Measurements from ENCODE around the gene NTN5. TPM values are rescaled to one million over a fixed set of nuclear protein-coding genes. Genes with fewer than 3 reads are reported as not detected.
"Not testable (repeated sequence)": the region's sequence is repeated elsewhere in the genome, so short reads cannot be mapped to it uniquely, and the experiment has no call there.

The NTN5 gene
- total RNA-seq = 1 to 10 TPM; 1.9 to 2.1 TPM

- Mint-ChIP-seq H3K36me3 (ENCODE audit: insufficient read depth in 2 of 2) (peaks cover 0 to 2% of the 10 kb centered on the region in 2 donors), H3K27ac (no peak within 1 kb of the TSS), H3K27me3 (ENCODE audit: low read depth) (no peaks in the 10 kb centered on the region), H3K9me3 (peaks cover 0 to 6% of the 10 kb centered on the region in 2 donors), H3K4me3 (no peak within 1 kb of the TSS), H3K4me1 (ENCODE audit: low read depth) (peaks cover 5% of the 10 kb centered on the region)
- no peak for DNase-seq
- ATAC-seq (replicated peaks in 1 of 2) = no peak
Measured at GRCh38 chr19:48672994-48673393, at the start of gene NTN5. TSS of gene NTN5 (minus strand) at chr19:48673017. CDS start at chr19:48670986, 2,031 bp downstream.

- ATAC-seq (replicated peaks in 1 of 2) = no peak
- Mint-ChIP-seq H3K9me3 (peaks cover 6 to 11% of the 10 kb centered on the region in 2 donors), H3K4me3 (peak overlapping the region in 1 of 2 donors; percentile 98), H3K27ac (no peak overlapping the region), H3K36me3 (ENCODE audit: insufficient read depth in 2 of 2) (peaks cover 12 to 14% of the 10 kb centered on the region in 2 donors), H3K27me3 (ENCODE audit: low read depth) (no peaks in the 10 kb centered on the region), H3K4me1 (ENCODE audit: low read depth) (peaks cover 39% of the 10 kb centered on the region)
- DNase-seq = no peak
Measured at GRCh38 chr19:48722196-48722708, 49.4 kb upstream of the NTN5 start.

- Mint-ChIP-seq H3K4me1 (ENCODE audit: low read depth) (peaks cover 26% of the 10 kb centered on the region), H3K4me3 (peak overlapping the region; percentile 98), H3K27ac (peak overlapping the region; percentile 95), H3K36me3 (ENCODE audit: insufficient read depth in 2 of 2) (peaks cover 7 to 8% of the 10 kb centered on the region in 2 donors), H3K27me3 (ENCODE audit: low read depth) (no peaks in the 10 kb centered on the region), H3K9me3 (peaks cover 4 to 7% of the 10 kb centered on the region in 2 donors)
- peak; percentile 95 for ATAC-seq (replicated peaks in 1 of 2)
- DNase-seq = peak; percentile 91 to 95
Measured at GRCh38 chr19:48720613-48721296, 47.9 kb upstream of the NTN5 start.

GRCh38 chr19:48720251-48720612 is 47.4 kb upstream of the NTN5 start:
- DNase-seq (no peak), ATAC-seq (replicated peaks in 1 of 2) (no peak)
- Mint-ChIP-seq H3K27me3 (ENCODE audit: low read depth) (no peaks in the 10 kb centered on the region), H3K36me3 (ENCODE audit: insufficient read depth in 2 of 2) (peaks cover 4% of the 10 kb centered on the region in 2 donors), H3K27ac (peak overlapping the region; percentile 95), H3K9me3 (peaks cover 4% of the 10 kb centered on the region in 2 donors), H3K4me1 (ENCODE audit: low read depth) (peaks cover 23% of the 10 kb centered on the region), H3K4me3 (peak overlapping the region; percentile 98)

- ATAC-seq (replicated peaks in 1 of 2) (no peak), DNase-seq (no peak)
- Mint-ChIP-seq H3K36me3 (ENCODE audit: insufficient read depth in 2 of 2) (no peaks in the 10 kb centered on the region), H3K27me3 (ENCODE audit: low read depth) (no peaks in the 10 kb centered on the region), H3K9me3 (no peaks in the 10 kb centered on the region), H3K4me3 (peak within 1 kb of the TSS; percentile 98), H3K4me1 (ENCODE audit: low read depth) (peaks cover 23% of the 10 kb centered on the region), H3K27ac (peak within 1 kb of the TSS; percentile 95)
Measured at GRCh38 chr19:48719263-48720171, 46.7 kb upstream of the NTN5 start, which contains the start of gene MAMSTR. TSS of gene MAMSTR (minus strand) at chr19:48719725. CDS start at chr19:48719031, 694 bp downstream.

- no peaks in the 10 kb centered on the region for H3K36me3 Mint-ChIP-seq (ENCODE audit: insufficient read depth in 2 of 2)
- peaks cover 24% of the 10 kb centered on the region for H3K4me1 Mint-ChIP-seq (ENCODE audit: low read depth)
- no peaks in the 10 kb centered on the region for H3K9me3 Mint-ChIP-seq
- H3K4me3 Mint-ChIP-seq = peak overlapping the region in 1 of 2 donors; percentile 52
- ATAC-seq (replicated peaks in 1 of 2) (no peak), DNase-seq (no peak)
- no peaks in the 10 kb centered on the region for H3K27me3 Mint-ChIP-seq (ENCODE audit: low read depth)
- H3K27ac Mint-ChIP-seq = no peak overlapping the region
Measured at GRCh38 chr19:48718711-48719231, 46.0 kb upstream of the NTN5 start.

- not testable (repeated sequence) for H3K9me3 Mint-ChIP-seq; DNase-seq; ATAC-seq (replicated peaks in 1 of 2); H3K27me3 Mint-ChIP-seq (ENCODE audit: low read depth); H3K27ac Mint-ChIP-seq; H3K36me3 Mint-ChIP-seq (ENCODE audit: insufficient read depth in 2 of 2); H3K4me3 Mint-ChIP-seq
- peaks cover 27% of the 10 kb centered on the region for H3K4me1 Mint-ChIP-seq (ENCODE audit: low read depth)
Measured at GRCh38 chr19:48718106-48718505, 45.3 kb upstream of the NTN5 start.

GRCh38 chr19:48716562-48717291 is 43.9 kb upstream of the NTN5 start:
- no peaks in the 10 kb centered on the region for H3K9me3 Mint-ChIP-seq
- peaks cover 30% of the 10 kb centered on the region for H3K4me1 Mint-ChIP-seq (ENCODE audit: low read depth)
- no peak overlapping the region for H3K27ac Mint-ChIP-seq
- peaks cover 2 to 4% of the 10 kb centered on the region in 2 donors for H3K36me3 Mint-ChIP-seq (ENCODE audit: insufficient read depth in 2 of 2)
- H3K27me3 Mint-ChIP-seq (ENCODE audit: low read depth) = no peaks in the 10 kb centered on the region
- ATAC-seq (replicated peaks in 1 of 2) (no peak), DNase-seq (no peak)
- no peak overlapping the region for H3K4me3 Mint-ChIP-seq

- Mint-ChIP-seq H3K27ac (no peak overlapping the region), H3K4me3 (peak overlapping the region in 1 of 2 donors; percentile 92), H3K9me3 (peaks cover 0 to 1% of the 10 kb centered on the region in 2 donors), H3K36me3 (ENCODE audit: insufficient read depth in 2 of 2) (peaks cover 4 to 8% of the 10 kb centered on the region in 2 donors), H3K27me3 (ENCODE audit: low read depth) (no peaks in the 10 kb centered on the region), H3K4me1 (ENCODE audit: low read depth) (peaks cover 22% of the 10 kb centered on the region)
- DNase-seq (no peak), ATAC-seq (replicated peaks in 1 of 2) (no peak)
Measured at GRCh38 chr19:48715681-48716171, 42.9 kb upstream of the NTN5 start.

GRCh38 chr19:48714759-48715675 is 42.2 kb upstream of the NTN5 start:
- ATAC-seq (replicated peaks in 1 of 2) (no peak), DNase-seq (no peak)
- Mint-ChIP-seq H3K27ac (peak overlapping the region; percentile 90), H3K9me3 (peaks cover 0 to 2% of the 10 kb centered on the region in 2 donors), H3K27me3 (ENCODE audit: low read depth) (no peaks in the 10 kb centered on the region), H3K36me3 (ENCODE audit: insufficient read depth in 2 of 2) (peaks cover 4 to 8% of the 10 kb centered on the region in 2 donors), H3K4me1 (ENCODE audit: low read depth) (peaks cover 17% of the 10 kb centered on the region), H3K4me3 (peak overlapping the region; percentile 77 to 92)

GRCh38 chr19:48713864-48714755 is 41.3 kb upstream of the NTN5 start:
- Mint-ChIP-seq H3K36me3 (ENCODE audit: insufficient read depth in 2 of 2) (peaks cover 4 to 8% of the 10 kb centered on the region in 2 donors), H3K27ac (peak overlapping the region; percentile 90), H3K9me3 (peaks cover 0 to 2% of the 10 kb centered on the region in 2 donors), H3K4me3 (peak overlapping the region; percentile 77 to 92), H3K4me1 (ENCODE audit: low read depth) (peaks cover 17% of the 10 kb centered on the region), H3K27me3 (ENCODE audit: low read depth) (no peaks in the 10 kb centered on the region)
- DNase-seq = peak; percentile 98 to 99
- ATAC-seq (replicated peaks in 1 of 2) = peak; percentile 92 to 93

Data from activated T-cell treated with anti-CD3 and anti-CD28 coated beads, Interleukin-2, amount 50 U/mL, for 72 hours (primary cell).